ENCODE data around the gene LY6G6F. TPM values are rescaled to one million over a fixed set of nuclear protein-coding genes. Genes with fewer than 3 reads are reported as not detected.
A peak's percentile ranks its signal among the peaks of the same experiment; 100 is the strongest.

LY6G6F gene
- total and polyA plus RNA-seq, 2 of the 13 experiments (the other 11 are each of a cell fraction or from before 2014, with no cell fraction given) = not detected

- no peak for TF ChIP-seq ZNF550 (CRISPR knock-in tag; IDR thresholded peaks at IDR 0.05; ENCODE audit: borderline replicate concordance)
- no peak for TF ChIP-seq HNRNPH1 (optimal IDR thresholded peaks at IDR 0.05; ENCODE audit: low read depth, low read length)
- TF ChIP-seq ZNF678 (CRISPR knock-in tag; IDR thresholded peaks at IDR 0.05) = no peak
- TF ChIP-seq ZNF414 (CRISPR knock-in tag; IDR thresholded peaks at IDR 0.05) = no peak
- no peak for TF ChIP-seq MXI1 (IDR thresholded peaks at IDR 0.05; ENCODE audit: borderline replicate concordance, low read depth, low read length)
- TF ChIP-seq NFAT5 (CRISPR knock-in tag; IDR thresholded peaks at IDR 0.05) = 0 out of 2 replicates have a peak, but pooled peaks have one; percentile 4
- TF ChIP-seq HNRNPL (IDR thresholded peaks at IDR 0.05; ENCODE audit: low read depth, low read length) = no peak
- no peak for TF ChIP-seq RORA (CRISPR knock-in tag; IDR thresholded peaks at IDR 0.05)
- peak; percentile 26; the same call in 1 of the 2 replicates for TF ChIP-seq GMEB1 (CRISPR knock-in tag; IDR thresholded peaks at IDR 0.05; ENCODE audit: borderline replicate concordance)
- no peak for TF ChIP-seq ZBTB34 (CRISPR knock-in tag; IDR thresholded peaks at IDR 0.05)
- TF ChIP-seq KDM5A (IDR thresholded peaks at IDR 0.05; ENCODE audit: borderline replicate concordance, low read length) = no peak
- no peak for TF ChIP-seq AKNA (CRISPR knock-in tag; IDR thresholded peaks at IDR 0.05; ENCODE audit: borderline replicate concordance)
- no peak for TF ChIP-seq ZFP37 (CRISPR knock-in tag; IDR thresholded peaks at IDR 0.05; ENCODE audit: borderline replicate concordance)
- TF ChIP-seq POLR2G (IDR thresholded peaks at IDR 0.05; ENCODE audit: low read depth, low read length) = no peak
These were observed 30.2 kb downstream of the LY6G6F start (continued) for GRCh38 chr6:31736768-31737314.
